Esophagus muscularis mucosa (tissue), 4 donors: ENCODE measurements around the gene GOLGA8G.
"Not testable (repeated sequence)": the region's sequence is repeated elsewhere in the genome, so short reads cannot be mapped to it uniquely, and the experiment has no call there.

Experiments used
- CTCF ChIP-seq, 3 experiments: fragments of 200-600 bp in 2 of 3; fragments of 450-650 bp in 1 of 3; sonication (generic) in 2 of 3; IDR thresholded peaks; one replicate each; pipeline ENCODE4 v1.5.1; 2017 to 2019; ENCODE audit warnings: antibody characterized with exemption in 3 of 3, mild to moderate bottlenecking in 2 of 3, moderate library complexity in 1 of 3
- EP300 ChIP-seq: sonication (generic); formaldehyde crosslinking; IDR thresholded peaks from one replicate; pipeline ENCODE4 v1.6.1; 2017; ENCODE audit warnings: antibody characterized with exemption
- POLR2AphosphoS5 ChIP-seq, 2 donors: sonication (generic); formaldehyde crosslinking; IDR thresholded peaks; one replicate each; pipeline ENCODE4 v1.6.1; 2017; ENCODE audit warnings: antibody characterized with exemption in 2 of 2

GRCh38 chr15:28515208-28515607, 17.6 kb downstream of the GOLGA8G start:
- TF ChIP-seq CTCF (IDR thresholded peaks at IDR 0.05); POLR2AphosphoS5 (IDR thresholded peaks at IDR 0.05); EP300: not testable (repeated sequence)
